ENCODE data around the gene HAPSTR1. TPM values are rescaled to one million over a fixed set of nuclear protein-coding genes. Genes with fewer than 3 reads are reported as not detected.
A peak's percentile ranks its signal among the peaks of the same experiment; 100 is the strongest.

Gene HAPSTR1
- total RNA-seq, 2 donors from 2014 or later: 50.2 to 57.0 TPM

- H3K4me1 ChIP-seq: peaks cover 9% of the 10 kb centered on the region
- peak overlapping the region; percentile 49 for H3K27ac ChIP-seq
- peak overlapping the region in 1 of 2 donors; percentile 68 for H3K9ac ChIP-seq (ENCODE audit: low read depth in 2 of 2, low read length in 2 of 2)
- no peak for TF ChIP-seq CTCF (IDR thresholded peaks at IDR 0.05)
- H3K27me3 ChIP-seq: no peaks in the 10 kb centered on the region
- no peak for DNase-seq
- H3K36me3 ChIP-seq: no peaks in the 10 kb centered on the region
- intact Hi-C loops (cut with DNase I): no loop called here
- H3K9me3 ChIP-seq: no peaks in the 10 kb centered on the region
- no peak overlapping the region for H3K4me3 ChIP-seq
These were observed 1.8 kb upstream of the HAPSTR1 start for GRCh38 chr16:9089660-9090059.

GRCh38 chr16:9090101-9090959 lies 1.1 kb upstream of the HAPSTR1 start:
- Histone ChIP-seq H3K9ac (ENCODE audit: low read depth in 2 of 2, low read length in 2 of 2) (peak overlapping the region; percentile 68 to 81), H3K4me3 (peak overlapping the region; percentile 44), H3K9me3 (no peaks in the 10 kb centered on the region), H3K4me1 (peaks cover 12% of the 10 kb centered on the region), H3K36me3 (no peaks in the 10 kb centered on the region), H3K27ac (peak overlapping the region; percentile 49), H3K27me3 (no peaks in the 10 kb centered on the region)
- peak; percentile 42 for DNase-seq
- no peak for TF ChIP-seq CTCF (IDR thresholded peaks at IDR 0.05)
- intact Hi-C loops (cut with DNase I): no loop called here

GRCh38 chr16:9091867-9092281 lies 430 bp downstream of the HAPSTR1 start:
- Histone ChIP-seq H3K36me3 (no peaks in the 10 kb centered on the region), H3K27me3 (no peaks in the 10 kb centered on the region), H3K9me3 (no peaks in the 10 kb centered on the region), H3K27ac (peak overlapping the region; percentile 99), H3K4me3 (peak overlapping the region; percentile 85), H3K9ac (ENCODE audit: low read depth in 2 of 2, low read length in 2 of 2) (peak overlapping the region; percentile 96 to 99), H3K4me1 (peaks cover 18% of the 10 kb centered on the region)
- peak; percentile 42 for DNase-seq
- TF ChIP-seq CTCF (IDR thresholded peaks at IDR 0.05): no peak
- intact Hi-C loops (cut with DNase I): no loop called here

- no peaks in the 10 kb centered on the region for H3K36me3 ChIP-seq
- H3K4me1 ChIP-seq: peaks cover 21% of the 10 kb centered on the region
- intact Hi-C loops (cut with DNase I): no loop called here
- no peak for TF ChIP-seq CTCF (IDR thresholded peaks at IDR 0.05)
- no peaks in the 10 kb centered on the region for H3K9me3 ChIP-seq
- peak; percentile 46 for DNase-seq
- H3K9ac ChIP-seq (ENCODE audit: low read depth in 2 of 2, low read length in 2 of 2): peak overlapping the region; percentile 96 to 99
- peak overlapping the region; percentile 99 for H3K27ac ChIP-seq
- H3K4me3 ChIP-seq: peak overlapping the region; percentile 85
- H3K27me3 ChIP-seq: no peaks in the 10 kb centered on the region
These were observed 986 bp downstream of the HAPSTR1 start for GRCh38 chr16:9092282-9092977.

GRCh38 chr16:9092978-9093344 lies 1.5 kb downstream of the HAPSTR1 start:
- H3K4me1 ChIP-seq: peaks cover 25% of the 10 kb centered on the region
- no peaks in the 10 kb centered on the region for H3K36me3 ChIP-seq
- H3K9me3 ChIP-seq: no peaks in the 10 kb centered on the region
- intact Hi-C loops (cut with DNase I): no loop called here
- H3K27ac ChIP-seq: peak overlapping the region; percentile 99
- peak overlapping the region; percentile 96 to 99 for H3K9ac ChIP-seq (ENCODE audit: low read depth in 2 of 2, low read length in 2 of 2)
- no peaks in the 10 kb centered on the region for H3K27me3 ChIP-seq
- TF ChIP-seq CTCF (IDR thresholded peaks at IDR 0.05): no peak
- H3K4me3 ChIP-seq: peak overlapping the region; percentile 85
- peak; percentile 38 for DNase-seq

All from colonic mucosa (tissue), 4 donors.